LNCAP (cell line): ENCODE results near the gene RASGRP4.

ENCODE experiments used
- TF ChIP-seq, protein P1 (sequence below): fragments of 450-650 bp; IDR thresholded peaks from 2 replicates; pipeline ENCODE4 v1.5.1; 2017; ENCODE audit warnings: mild to moderate bottlenecking

Gene RASGRP4

GRCh38 chr19:38401148-38401547 is 24.9 kb downstream of the RASGRP4 start:
- TF ChIP-seq, protein P1, sequence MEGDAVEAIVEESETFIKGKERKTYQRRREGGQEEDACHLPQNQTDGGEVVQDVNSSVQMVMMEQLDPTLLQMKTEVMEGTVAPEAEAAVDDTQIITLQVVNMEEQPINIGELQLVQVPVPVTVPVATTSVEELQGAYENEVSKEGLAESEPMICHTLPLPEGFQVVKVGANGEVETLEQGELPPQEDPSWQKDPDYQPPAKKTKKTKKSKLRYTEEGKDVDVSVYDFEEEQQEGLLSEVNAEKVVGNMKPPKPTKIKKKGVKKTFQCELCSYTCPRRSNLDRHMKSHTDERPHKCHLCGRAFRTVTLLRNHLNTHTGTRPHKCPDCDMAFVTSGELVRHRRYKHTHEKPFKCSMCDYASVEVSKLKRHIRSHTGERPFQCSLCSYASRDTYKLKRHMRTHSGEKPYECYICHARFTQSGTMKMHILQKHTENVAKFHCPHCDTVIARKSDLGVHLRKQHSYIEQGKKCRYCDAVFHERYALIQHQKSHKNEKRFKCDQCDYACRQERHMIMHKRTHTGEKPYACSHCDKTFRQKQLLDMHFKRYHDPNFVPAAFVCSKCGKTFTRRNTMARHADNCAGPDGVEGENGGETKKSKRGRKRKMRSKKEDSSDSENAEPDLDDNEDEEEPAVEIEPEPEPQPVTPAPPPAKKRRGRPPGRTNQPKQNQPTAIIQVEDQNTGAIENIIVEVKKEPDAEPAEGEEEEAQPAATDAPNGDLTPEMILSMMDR = no peak

DNA sequence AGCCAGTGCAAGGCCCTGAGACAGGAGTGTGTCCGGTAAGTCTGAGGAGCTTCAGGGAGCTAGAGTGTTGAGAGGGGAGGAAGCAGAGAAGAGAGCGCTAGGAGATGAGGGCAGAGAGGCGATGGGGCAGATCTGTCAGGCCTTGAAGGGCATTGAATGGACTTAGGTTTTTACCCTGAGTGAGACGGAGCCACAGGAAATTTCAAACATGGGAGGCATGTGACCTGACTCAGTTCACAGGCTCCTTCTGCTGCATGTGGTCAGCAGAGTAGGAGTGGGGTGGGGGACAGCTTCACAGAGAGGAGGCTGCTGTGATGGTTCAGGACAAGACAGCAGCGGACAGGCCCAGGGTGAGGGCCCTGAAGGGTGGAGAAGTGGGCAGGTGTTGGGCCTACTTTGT is 25.7 kb downstream of the RASGRP4 start:
- TF ChIP-seq, protein P1 = no peak

GRCh38 chr19:38399537-38399936 is 26.5 kb downstream of the RASGRP4 start:
- TF ChIP-seq, protein P1 = no peak

DNA sequence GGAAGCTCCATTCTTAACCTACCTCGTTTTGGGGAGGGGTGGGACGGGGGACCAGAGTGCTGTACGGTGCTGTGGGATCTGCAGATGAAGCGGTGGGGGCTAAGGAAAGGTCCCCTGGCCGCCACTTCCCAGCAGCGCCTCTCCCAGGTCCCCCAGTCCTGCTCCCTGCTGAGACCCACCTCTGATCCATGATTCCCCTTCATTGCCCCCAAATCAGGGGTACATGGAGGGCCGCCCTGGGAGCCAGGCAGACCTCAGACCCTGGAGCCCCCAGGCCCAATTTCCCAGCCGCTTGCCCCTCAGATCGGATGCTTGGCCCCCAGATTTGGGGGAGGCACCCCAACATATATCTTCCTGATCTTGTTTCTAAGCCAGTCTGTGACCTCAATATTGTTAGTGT is 26.9 kb downstream of the RASGRP4 start:
- TF ChIP-seq, protein P1 = no peak

DNA sequence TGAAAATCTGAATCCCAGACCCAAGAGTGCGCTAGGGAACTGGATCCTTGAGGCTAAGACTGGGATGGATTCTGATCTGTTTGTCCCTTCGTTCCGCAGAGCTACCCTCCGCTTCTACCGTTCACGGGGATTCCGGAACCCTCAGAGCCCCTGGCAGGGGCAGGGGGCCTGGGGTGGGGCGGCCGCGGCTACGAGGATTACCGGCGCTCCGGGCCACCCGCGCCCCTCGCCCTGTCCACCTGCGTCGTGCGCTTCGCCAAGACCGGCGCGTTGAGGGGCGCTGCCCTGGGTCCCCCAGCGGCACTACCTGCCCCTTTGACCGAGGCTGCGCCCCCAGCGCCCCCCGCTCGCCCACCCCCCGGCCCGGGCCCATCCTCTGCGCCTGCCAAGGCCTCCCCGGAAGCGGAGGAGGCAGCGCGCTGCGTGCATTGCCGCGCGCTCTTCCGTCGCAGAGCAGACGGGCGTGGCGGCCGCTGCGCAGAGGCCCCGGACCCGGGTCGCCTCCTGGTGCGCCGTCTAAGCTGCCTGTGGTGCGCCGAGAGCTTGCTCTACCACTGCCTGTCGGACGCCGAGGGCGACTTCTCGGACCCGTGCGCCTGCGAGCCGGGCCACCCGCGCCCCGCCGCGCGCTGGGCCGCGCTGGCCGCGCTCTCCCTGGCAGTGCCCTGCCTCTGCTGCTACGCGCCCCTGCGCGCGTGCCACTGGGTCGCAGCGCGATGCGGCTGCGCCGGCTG is 30.5 kb downstream of the RASGRP4 start:
- TF ChIP-seq, protein P1 = no peak

DNA sequence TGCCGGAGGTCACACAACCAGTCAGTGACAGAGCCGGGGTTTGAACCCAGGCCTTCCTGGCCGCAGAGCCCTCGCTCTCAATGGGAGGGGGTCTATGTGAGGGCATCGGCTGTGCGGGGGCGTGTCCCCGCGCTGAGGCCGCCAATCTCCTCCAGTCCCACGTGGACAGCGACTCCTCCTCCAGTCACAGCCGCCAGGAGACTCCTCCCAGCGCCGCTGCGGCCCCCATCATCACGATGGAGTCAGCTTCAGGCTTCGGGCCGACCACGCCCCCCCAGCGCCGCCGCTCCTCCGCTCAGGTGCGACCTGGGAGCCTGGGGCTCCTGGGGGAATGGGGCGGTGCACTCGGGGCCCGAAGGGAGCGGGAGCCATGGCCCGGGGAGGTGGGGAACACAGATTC is 31.5 kb downstream of the RASGRP4 start:
- TF ChIP-seq, protein P1 = no peak

- TF ChIP-seq, protein P1 = no peak
Observed at GRCh38 chr19:38392707-38393308, 33.2 kb downstream of the RASGRP4 start.
